Bronchial epithelial cell (primary cell): ENCODE data around the gene ZNF275. TPM values are rescaled to one million over a fixed set of nuclear protein-coding genes. Genes with fewer than 3 reads are reported as not detected.

Experiments used
- DNase-seq: peaks from one replicate; pipeline ENCODE4 v3.0.0-alpha.2; 2010; ENCODE audit warnings: low read depth
- FAIRE-seq: peaks from 2 replicates; lab custom pipeline; 2011; peaks lifted over from hg19 to GRCh38; lab: Jason Lieb, UNC
- H3K27me3 ChIP-seq: 2 replicates; pipeline ENCODE4 v1.5.1; 2011; ENCODE audit warnings: low read length; ENCODE audit not compliant: control insufficient read depth, insufficient read depth
- H3K36me3 ChIP-seq: 2 replicates; pipeline ENCODE4 v1.5.1; 2011; ENCODE audit warnings: low read length; ENCODE audit not compliant: control insufficient read depth, insufficient read depth
- H3K4me3 ChIP-seq: 2 replicates; pipeline ENCODE4 v1.5.1; 2011; ENCODE audit warnings: mild to moderate bottlenecking, low read depth, low read length, control low read depth
- total RNA-seq: library from RNA; depleted of rRNA; stranded (reverse); fragments of >200 nt; gene quantifications from 2 replicates; pipeline ENCODE4 v1.2.1, GENCODE V29; 2014
- TF ChIP-seq, protein P1 (sequence below): IDR thresholded peaks from 2 replicates; pipeline ENCODE4 v1.5.1; 2011; ENCODE audit warnings: mild to moderate bottlenecking, moderate library complexity, low read length, control low read depth, inconsistent platforms; ENCODE audit not compliant: insufficient read depth, severe bottlenecking

Gene ZNF275
- total RNA-seq, 1 donor from 2014 or later, result 3.9 TPM

DNA sequence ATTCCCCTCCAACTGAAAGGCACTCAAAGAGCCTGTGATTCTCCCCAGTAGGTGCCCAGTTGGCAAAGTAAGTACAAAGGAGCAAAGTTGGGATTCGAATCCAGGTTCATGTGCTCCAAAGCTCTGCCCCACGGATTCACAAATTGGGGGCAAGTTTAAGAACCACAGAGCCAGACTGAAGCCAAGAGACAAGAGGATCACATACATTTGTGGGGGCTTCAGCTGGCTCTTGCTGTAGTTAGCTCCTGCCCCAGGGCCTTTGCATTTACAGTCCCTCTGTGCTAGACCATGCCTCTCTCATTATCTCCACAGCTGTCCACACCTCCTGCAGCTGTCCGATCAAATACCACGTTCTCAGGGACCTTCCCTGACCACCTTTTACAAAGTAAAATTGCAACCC, 31.2 kb upstream of the ZNF275 start:
- FAIRE-seq (no peak), DNase-seq (no peak)
- Histone ChIP-seq H3K4me3 (no peak overlapping the region), H3K27me3 (no peaks in the 10 kb centered on the region), H3K36me3 (no peaks in the 10 kb centered on the region)
- TF ChIP-seq, protein P1, sequence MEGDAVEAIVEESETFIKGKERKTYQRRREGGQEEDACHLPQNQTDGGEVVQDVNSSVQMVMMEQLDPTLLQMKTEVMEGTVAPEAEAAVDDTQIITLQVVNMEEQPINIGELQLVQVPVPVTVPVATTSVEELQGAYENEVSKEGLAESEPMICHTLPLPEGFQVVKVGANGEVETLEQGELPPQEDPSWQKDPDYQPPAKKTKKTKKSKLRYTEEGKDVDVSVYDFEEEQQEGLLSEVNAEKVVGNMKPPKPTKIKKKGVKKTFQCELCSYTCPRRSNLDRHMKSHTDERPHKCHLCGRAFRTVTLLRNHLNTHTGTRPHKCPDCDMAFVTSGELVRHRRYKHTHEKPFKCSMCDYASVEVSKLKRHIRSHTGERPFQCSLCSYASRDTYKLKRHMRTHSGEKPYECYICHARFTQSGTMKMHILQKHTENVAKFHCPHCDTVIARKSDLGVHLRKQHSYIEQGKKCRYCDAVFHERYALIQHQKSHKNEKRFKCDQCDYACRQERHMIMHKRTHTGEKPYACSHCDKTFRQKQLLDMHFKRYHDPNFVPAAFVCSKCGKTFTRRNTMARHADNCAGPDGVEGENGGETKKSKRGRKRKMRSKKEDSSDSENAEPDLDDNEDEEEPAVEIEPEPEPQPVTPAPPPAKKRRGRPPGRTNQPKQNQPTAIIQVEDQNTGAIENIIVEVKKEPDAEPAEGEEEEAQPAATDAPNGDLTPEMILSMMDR, result no peak

- no peak for DNase-seq
- Histone ChIP-seq H3K27me3 (no peaks in the 10 kb centered on the region), H3K4me3 (no peak overlapping the region), H3K36me3 (no peaks in the 10 kb centered on the region)
- no peak for FAIRE-seq
- TF ChIP-seq, protein P1, result no peak
These were observed 30.4 kb upstream of the ZNF275 start for GRCh38 chrX:153303276-153304262.

DNA sequence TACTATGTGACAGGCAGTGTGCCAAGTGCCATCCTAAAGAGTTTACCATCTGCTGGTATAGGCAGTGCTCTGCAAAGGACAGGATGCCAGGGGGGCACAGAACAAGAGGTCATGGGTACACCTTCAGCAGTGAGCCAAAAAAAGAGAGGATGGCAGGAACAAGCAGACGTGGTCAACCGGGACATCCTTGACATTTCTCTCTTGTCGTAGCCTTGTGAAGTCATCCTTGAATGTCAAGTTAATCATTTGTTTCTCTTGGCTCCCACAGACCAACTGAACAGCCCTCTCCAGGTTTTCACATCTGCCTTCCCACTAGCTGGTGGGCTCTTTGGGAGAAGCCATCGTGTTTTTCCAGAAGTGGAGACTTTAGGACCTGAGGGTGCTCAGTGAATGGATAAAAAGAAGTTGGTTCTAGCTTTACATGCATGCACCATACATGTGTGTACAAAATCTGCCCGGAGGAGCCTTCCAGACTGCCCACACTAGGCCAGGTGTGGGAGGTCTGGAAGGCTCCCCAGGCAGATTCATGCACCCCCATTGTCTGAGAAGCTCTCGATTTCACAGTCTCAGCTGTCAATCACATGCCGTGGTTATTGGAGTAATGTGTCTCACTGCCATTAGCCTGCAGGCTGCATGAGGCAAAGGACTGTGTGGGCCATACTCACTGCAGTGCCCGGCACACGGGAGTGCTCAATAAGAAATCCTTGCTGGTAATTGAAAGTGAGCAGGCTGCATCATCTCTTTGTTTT, 28.8 kb upstream of the ZNF275 start:
- TF ChIP-seq, protein P1, result no peak
- H3K36me3 ChIP-seq, result no peaks in the 10 kb centered on the region
- H3K27me3 ChIP-seq, result no peaks in the 10 kb centered on the region
- H3K4me3 ChIP-seq, result no peak overlapping the region
- FAIRE-seq, result peak; percentile 28
- DNase-seq, result no peak

- DNase-seq, result no peak
- Histone ChIP-seq H3K4me3 (no peak overlapping the region), H3K36me3 (no peaks in the 10 kb centered on the region), H3K27me3 (no peaks in the 10 kb centered on the region)
- FAIRE-seq, result no peak
- TF ChIP-seq, protein P1, result no peak
These were observed 28.0 kb upstream of the ZNF275 start for GRCh38 chrX:153305972-153306371.

DNA sequence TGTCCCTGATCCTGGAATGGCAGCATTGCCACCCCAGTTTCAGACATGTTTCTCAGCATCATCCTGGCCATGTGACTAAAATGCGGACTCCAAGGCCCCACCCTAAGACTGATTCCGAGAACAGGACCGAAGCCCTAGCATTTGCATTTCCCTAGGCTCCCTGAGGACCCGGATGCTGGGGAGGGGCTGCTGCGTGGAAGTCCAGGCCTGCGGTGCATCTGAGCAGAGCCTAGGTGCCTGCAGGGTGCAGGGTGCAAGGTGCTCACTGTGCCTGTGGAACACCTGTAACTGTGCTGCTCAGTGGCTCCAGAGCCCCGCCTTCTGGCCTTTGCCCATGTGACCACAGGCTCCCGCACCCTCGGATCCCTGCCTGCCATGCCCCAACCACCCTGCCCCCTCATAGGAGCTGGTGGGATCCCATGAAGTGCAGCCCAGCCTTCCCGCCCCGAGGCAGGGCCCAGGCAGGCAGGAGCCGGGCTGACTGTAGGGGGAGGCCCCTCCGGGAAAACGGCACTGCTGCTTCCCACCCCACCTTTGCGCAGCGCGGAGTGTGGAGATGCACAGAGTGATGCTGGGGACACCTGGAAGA, 27.3 kb upstream of the ZNF275 start:
- DNase-seq (no peak), FAIRE-seq (no peak)
- Histone ChIP-seq H3K36me3 (no peaks in the 10 kb centered on the region), H3K4me3 (no peak overlapping the region), H3K27me3 (no peaks in the 10 kb centered on the region)
- TF ChIP-seq, protein P1, result no peak
